HPDE6-E6E7 (cell line): Measurements from ENCODE around the gene ABHD2.
"Not testable (repeated sequence)": the region's sequence is repeated elsewhere in the genome, so short reads cannot be mapped to it uniquely, and the experiment has no call there.

Source experiments
- DNase-seq: peaks from one replicate; pipeline ENCODE4 v3.0.0; 2011; ENCODE audit warnings: missing footprints; ENCODE audit errors: extremely low spot score

The ABHD2 gene

DNA sequence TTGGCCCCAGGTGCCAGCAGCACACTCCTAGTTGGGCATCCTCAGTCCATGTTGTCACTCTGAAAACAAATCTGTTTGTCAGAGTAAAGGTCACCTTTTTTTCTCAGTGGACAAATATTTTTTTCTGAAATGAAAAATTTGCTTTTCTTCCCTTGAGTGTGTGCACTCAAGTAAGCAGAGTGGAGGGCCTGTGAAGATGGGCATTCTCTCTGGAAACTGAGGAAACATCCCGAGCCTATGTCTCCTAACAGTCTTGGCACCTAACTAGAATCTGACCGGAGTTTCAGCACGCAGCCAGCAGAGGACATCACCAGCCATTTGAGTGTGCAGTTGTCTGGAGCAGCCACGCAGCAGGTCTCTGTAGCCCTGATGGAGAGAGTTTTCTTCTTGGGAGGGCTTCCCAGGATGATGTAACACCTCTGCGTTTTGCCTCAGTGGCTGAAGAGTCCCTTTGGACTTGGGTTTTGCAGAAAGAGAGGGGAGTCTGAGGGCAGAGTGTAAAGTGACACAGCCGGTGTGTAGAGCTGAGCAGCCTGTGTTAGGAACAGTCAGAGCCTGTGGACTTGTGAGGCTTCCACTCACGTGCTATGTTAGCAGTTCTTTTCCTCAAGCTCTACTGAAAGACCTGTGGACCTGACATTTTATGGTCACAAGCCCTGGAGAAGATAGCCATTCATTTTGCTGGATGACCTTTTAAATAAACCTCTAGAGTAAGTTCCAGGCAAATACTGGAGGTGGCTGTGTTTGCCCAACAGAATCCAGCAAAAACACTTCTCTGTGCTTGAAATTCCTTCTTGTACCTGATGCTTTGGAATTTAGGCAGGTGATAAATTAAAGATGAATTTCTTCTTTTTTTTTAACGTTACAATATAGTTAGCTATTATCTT, 51.6 kb downstream of the ABHD2 start:
- DNase-seq = no peak

DNA sequence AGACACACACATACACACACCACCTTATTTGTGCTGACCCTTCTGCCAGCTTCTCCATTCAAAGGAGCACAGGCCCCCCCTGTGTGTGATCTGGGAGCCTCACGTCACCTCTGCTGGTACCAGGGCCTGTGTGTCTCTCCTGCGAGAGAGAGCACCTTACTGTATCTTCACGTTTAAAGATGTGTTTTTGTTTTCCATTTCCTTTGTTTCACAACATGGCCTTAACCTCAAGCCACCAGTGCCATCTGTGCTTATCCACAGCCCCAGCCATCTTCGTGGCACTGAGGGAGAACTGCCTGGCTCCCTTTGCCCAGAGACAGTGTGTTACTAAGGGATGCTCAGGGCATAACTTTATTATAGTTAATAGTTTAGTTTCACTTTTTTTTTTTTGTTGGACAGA, 52.3 kb downstream of the ABHD2 start:
- DNase-seq = no peak

DNA sequence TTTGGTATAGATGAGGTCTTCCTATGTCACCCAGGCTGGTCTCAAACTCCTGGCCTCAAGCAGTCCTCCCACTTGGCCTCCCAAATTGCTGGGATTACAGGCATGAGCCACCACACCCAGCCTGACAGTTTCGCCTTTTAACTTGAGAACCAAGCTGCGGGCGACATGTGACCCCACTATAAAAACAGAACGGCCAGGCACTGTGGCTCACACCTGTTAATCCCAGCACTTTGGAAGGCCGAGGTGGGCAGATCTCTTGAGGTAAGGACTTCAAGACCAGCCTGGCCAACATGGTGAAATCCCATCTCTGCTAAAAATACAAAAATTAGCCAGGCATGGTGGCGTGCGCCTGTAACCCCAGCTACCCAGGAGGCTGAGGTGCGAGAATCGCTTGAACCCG, 52.9 kb downstream of the ABHD2 start:
- DNase-seq = not testable (repeated sequence)

DNA sequence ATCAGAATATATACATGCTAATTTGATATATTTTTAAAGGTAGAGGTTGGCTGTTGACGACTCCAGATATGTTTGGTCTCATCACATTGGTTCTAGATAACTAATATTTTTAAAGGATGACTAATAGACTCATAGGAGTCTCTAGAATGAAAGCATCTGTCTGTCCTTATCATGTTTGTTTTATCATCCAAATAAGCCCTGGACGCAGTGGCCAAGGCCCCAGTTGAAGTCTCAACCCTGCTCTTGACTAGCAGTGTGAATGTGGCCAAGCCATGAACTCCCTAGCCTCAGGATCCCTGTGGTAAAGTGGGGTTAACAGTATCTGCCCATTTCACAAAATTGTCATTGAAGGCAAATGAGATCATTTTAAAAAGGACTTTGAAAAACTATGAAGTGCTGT, 53.6 kb downstream of the ABHD2 start:
- DNase-seq = no peak

DNA sequence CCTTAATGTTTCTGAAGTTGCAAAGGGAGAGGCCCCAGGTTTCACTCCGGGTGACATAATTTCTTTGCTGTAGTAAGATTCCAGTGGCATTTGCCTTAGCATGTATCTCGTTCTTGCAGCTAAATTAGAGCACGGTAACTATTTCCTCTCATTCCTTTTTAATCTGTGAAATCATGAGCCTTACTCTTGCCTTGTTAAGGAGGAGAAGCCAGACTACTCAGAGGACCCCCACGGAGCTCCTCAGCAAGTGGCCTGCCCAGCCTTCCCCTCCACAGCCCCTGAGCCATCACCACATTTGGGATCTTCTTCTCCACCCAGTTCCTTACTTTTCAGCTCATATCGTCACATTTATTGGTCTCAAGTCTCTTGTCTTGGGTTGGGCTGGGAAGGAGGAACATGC, 54.2 kb downstream of the ABHD2 start:
- no peak for DNase-seq

DNA sequence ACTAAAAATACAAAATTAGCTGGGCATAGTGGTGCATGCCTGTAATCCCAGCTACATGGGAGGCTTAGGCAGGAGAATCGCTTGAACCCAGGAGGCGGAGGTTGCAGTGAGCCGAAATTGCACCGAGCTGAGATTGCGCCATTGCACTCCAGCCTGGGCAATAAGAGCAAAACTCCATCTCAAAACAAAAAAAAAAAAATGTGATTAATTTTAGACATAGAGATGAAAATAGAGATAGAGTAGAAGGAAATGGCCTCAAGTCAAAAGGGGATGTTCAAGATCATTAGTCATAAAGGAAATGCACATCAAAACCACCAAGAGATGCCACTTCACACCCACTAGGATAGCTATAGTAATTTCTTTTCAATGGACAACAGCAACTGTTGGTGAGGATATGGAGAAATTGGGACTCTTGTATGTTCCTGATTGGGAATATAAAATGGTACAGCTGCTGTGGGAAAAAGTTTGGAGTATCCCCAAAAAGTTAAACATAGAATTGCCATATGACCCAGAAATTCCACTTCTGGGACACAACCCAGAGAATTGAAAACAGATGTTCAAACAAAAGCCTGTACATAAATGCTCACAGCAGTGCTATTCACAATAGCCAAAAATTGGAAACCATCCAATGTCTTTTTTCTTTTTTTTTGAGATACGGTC, 55.4 kb downstream of the ABHD2 start:
- DNase-seq = no peak

DNA sequence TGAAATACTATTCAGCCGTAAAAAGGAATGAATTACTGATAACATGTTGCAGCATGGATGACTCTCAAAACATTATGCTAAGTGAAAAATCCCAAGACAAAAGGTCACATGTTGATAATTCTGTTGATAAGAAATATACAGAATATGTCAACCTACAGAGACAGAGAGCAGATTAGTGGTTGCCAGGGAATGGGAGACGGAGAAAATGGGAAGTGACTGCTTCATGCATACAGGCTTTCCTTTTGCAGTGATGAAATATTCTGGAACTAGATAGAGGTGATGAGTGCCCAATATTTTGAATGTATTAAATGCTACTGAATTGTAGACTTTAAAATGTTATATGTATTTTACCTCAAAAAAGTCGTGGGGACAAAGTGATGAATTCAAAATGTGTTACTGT, 56.2 kb downstream of the ABHD2 start:
- DNase-seq = no peak

DNA sequence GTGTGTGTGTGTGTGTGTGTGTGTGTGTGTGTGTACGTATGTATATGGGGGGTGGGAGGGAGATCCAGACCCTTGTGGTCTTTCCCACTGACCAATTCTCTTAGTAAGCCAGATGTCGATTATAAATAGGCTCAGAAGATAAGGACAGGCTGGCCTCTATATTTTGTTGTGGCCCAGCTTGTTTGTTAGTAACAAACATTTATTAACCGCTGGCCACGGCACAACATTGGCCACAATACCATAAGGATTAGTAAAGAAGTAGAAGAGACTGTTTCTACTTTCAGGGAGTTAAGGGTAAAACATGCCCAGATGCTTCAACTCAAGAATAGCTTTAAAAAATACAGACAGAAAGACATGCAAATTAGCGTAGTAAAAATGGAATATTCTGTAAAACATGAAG, 58.1 kb downstream of the ABHD2 start:
- no peak for DNase-seq

DNA sequence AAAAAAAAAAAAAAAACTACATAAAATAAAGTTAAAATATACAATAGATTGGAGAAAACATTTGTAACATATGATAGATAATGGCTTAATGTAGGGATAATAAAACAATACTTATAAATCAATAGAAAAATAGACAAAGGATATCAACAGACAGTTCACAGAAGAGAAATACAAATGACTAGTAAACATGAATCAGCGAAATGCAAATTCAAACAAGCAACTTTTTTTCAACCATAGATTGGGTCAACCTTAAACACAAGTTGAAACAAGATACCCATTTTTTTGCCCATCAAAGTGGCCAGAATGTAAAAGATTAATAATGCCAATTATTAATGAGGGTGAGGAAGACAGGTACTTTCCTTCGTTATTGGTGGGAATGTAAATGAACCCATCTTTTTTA, 59.9 kb downstream of the ABHD2 start:
- DNase-seq = no peak

DNA sequence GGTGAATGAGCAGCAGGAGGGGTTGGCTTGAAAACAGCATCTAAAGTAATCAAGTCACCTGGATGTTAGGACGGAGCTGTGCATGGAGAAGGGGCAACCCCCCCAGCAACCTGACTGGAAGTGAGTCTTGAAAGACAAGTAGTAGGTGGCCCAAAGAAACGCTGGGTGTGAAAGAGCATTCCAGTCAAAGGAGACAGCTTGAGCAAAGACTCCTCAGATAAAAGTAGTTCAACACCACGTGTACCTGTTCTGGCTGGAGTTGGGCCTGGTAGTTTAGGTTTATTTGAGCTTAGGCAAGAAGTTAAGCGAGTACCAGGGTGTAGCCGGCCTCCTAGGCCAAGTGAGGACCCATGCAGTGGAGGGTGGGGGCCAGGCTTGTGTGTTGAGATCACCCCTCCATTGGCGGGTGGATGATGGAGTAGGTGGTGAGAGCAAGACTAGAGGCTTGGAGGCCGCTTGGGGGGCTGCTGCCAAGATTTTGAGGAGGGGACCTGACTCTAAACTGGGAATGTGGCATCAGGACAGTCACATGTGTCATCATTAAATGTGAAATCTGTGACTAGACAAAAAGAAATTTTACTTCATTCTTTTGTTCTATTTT, 61.3 kb downstream of the ABHD2 start:
- DNase-seq = no peak

DNA sequence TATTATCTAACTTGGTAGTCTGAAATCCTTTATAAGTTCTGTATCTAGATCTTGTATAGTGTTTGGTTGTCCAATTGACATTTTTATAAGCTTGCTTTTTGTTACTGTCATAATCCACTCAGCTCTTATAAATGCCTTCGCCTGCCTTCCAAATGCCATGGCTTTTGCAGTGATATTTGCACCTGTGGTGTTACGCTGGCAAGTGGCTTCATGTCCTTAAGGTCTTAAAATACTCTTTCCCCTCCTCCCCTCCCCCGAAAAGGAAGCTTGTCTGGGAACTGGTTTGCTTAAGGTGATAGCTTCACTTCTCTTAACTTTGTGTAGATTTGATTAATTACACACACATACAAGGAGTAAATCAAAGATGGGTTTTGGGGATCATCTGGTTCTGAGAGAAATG, 62.0 kb downstream of the ABHD2 start:
- DNase-seq = no peak

DNA sequence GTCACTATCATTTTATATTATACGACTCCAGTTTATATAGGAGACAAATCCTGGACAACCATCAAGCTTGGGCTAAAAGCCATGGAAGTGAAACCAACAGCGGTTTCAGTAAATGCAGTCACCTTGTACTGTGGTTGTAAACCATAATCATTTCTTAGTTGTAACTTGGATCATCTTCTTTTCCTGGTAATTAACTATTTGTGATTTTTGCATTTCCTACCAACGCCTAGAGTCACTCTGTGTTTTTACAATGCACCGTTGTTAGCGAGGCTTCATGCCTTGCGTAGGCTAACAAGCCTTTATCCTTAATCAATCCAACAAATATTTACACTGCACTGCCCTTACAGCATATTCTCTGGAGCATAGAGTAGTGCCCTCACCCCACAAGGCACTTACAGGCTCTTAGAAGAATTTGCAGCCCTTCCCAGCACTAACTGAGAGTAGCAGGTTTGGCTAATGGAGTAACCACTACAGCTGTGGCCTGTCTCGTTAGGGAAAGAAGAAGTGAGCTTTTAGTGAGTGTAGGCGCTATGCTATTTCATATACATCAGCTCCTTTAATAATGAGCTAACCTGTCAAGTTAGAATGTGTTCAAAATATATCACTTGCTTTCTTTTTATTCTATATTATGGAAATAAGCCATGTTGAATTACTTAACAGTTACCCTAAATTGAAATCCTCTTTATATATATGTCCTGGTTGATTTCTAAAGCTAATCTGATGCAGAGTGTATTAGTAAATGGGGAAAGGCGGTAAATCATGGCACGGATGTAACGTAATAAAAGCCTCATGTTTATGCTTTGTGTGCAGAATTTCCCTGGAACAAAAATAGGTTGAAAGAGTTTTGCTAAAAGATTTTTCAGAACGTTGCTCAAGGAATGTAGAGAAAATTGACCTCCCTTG, 62.8 kb downstream of the ABHD2 start:
- no peak for DNase-seq

DNA sequence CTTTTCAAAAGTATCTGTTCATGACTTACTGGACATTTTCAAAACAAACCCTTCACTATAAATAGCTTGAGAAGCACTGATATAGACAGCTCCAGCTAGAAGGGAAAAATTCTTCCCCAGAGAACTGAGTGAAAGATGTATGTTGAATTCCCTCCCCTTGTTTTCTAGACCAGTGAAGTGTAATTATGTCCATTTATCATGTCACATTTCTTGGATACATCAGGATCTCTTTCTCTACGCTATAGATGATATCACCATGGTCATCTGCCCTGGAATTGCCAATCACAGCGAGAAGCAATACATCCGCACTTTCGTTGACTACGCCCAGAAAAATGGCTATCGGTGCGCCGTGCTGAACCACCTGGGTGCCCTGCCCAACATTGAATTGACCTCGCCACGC, 66.9 kb downstream of the ABHD2 start:
- DNase-seq = no peak

DNA sequence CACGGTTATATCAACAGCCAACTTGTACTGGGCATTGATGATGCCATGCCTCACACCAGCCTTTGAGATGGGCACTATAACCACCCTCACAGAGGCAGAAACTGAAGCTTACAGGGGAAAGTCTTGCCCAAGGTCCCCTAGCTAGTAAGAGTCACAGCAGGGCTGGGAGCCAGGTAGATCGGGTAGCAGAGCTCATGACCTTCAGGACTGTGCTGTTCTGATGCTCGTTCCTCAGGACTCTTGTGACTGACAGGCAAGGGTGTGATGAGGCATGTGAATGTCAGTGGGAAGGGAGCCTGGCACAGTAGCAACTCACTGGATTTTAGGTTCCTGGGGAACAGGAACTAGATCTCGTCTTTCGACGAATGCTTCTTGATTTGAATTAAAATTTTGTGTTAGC, 67.4 kb downstream of the ABHD2 start:
- DNase-seq = no peak

DNA sequence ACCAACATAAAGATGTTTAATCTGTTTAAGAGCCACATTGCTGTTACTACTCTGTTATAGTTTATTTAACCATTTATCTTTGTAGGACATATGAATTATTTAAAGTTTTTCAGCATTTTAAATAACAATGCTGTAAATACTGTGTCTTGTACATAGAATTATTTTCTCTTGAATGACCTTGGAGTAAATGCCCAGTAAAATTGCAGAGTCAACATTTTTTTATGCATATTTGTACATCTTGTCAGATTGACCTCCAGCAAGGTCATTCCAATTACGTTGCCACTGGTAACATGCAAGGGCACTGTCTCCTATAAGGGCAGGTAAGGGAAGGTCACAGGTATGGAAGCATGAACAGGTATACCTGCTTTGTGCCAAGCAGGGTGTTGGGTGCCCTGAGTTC, 68.8 kb downstream of the ABHD2 start:
- no peak for DNase-seq

DNA sequence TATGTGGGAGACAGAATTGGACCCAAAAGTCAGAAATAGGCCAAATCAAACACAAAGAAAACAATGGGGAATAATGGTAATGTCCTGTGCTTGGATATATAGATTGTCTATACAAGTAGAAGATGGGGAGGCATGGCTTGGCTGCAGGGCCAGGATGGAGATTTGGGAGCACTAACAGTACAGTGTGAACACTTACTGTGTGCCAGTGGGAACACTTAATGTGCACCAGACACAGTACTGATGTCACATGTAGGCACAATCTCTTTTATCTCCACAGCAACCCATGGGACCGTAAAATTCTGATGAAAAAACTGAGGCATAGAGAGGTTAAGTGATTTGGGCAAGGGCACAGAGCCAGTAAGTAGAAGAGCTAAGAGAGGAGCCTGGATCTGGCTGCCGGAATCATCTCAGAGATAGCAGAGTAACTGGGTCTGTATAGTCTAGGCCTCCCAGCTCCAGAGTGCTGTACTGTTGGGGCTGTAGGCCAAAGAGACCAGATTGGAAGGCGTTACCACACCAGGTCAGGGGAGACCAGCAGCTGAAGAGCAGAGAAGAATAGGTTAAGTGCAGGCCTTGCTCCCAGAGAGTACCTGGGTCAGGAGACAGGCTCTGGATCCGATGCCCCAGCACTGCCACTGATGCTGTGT, 69.8 kb downstream of the ABHD2 start:
- DNase-seq = no peak

DNA sequence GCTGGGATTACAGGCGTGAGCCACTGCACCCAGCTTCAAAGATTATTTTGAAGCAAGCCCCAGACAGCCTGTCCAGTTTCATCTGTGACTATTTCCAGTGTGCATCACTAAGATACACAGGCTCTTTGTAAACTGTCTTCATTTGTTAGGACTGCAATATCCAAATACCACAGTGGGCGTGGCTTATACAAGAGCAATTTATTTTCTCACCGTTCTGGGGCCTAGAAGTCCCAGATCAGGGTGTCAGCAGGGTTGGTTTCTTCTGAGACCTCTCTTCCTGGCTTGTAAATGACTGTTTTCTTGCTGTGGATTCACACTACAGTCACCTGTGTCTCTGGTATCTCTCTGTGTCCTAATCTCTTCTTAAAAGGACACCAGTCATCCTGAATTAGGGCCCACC, 73.4 kb downstream of the ABHD2 start:
- no peak for DNase-seq

DNA sequence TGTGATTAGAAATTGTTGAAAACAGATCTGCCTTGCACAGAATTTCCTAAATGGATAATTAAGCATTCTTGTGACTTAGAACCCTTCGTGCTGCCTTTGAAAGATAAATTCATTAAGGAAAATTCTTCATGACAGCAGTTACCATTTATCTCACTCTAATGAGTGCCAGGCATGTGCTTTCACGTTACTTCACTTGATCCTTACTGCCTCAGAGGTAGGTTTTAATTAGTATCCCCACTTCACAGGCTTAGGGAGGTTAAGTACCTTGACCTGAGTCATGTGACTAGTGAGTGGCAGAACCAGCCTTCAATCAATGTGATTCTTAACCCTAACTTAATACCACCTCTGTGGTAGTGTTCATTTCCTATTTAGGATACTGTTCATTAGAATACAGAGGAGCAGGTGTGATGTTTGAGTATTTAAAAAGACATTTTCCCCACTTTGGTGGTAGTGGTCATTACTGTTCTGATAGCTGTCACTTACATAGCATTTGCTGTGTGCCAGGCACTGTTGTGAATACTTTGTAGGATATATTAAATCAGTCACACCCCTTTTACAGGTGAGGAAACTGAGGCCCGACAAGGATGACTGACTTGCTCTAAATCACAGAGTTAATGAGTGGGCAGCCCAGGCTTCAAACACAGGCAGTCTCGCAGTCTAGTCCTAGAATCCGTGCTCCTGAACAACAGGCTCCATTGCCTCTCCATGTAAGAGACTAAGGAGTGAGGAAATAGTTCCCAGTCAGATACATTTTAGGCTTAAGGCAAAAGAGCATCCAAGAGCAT, 75.2 kb downstream of the ABHD2 start:
- no peak for DNase-seq

DNA sequence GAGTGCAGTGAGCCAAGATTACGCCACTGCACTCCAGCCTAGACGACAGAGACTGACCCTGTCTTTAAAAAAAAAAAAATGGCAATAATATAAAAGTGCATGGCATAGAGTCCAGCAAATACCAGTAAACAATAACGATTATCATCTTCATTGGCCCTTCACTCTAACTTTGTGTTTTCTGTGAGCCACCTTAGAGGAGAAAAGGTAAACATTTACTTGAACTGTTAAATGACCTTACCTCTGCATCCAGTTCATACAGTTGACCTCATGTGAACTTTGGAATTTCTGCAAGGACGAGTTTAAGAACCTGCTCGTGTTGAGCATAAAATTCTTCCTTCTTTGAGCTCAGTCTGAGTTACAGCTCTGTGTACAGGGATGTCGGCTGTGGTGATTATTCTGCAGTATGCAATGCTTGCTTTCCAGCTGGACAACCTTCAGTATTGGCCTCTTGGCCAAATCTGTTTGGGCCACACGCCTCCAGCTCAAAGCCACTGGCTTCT, 76.5 kb downstream of the ABHD2 start:
- DNase-seq = no peak

DNA sequence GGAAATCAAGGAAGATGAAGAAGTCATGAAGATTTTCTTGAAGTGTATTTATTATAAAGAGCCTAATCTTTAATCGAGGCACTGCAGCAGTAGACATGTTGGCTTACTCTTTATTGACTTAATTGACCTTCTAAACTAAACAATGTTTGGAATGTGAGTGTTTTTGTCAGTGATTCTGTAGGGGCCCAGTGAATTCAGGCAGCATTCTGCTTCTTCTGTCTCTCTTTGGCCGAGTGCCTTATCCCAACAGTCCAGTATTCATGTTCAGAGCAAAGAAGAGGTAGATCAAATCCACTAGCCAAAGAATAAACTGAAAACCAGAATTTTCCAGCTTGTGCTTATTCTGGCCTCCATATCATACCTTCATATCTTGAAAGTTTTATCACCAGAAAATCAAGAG, 77.4 kb downstream of the ABHD2 start:
- DNase-seq = no peak
